ENCODE results near the gene SLC7A5. TPM values are rescaled to one million over a fixed set of nuclear protein-coding genes. Genes with fewer than 3 reads are reported as not detected.

Gene SLC7A5
- total RNA-seq, 4 donors from 2014 or later = 1.5 to 31.8 (median 5.4) TPM

DNA sequence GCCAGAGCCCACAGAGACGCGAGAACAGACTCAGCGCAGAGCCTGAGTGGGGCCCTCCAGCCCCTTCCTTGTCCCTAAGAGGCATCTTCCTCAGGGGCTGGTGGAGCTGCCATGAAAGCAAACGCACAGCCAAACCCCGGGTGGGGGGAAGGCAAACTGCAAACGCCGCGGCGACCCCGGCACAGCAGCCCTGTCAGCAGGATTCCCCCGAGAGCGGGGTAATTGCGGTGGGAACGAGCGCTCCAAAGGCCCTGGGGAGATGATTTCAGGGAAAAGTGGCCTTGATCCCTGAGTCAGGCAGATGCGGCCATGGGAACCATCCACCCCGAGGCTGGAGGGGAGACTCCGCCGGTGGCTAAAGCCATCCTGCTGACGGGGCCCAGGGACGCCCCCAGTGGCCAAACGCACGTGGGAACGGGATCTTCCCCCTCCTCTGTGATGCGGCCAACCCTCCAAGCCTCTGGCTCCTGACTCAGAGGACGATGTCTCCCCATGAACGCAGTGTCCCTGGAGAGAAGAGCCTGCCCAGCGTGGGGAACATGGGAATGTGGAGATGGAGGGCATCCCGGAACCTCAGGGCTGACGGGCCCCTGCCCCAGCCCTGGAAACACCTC is 25.1 kb downstream of the SLC7A5 start:
- TF ChIP-seq, protein P1, sequence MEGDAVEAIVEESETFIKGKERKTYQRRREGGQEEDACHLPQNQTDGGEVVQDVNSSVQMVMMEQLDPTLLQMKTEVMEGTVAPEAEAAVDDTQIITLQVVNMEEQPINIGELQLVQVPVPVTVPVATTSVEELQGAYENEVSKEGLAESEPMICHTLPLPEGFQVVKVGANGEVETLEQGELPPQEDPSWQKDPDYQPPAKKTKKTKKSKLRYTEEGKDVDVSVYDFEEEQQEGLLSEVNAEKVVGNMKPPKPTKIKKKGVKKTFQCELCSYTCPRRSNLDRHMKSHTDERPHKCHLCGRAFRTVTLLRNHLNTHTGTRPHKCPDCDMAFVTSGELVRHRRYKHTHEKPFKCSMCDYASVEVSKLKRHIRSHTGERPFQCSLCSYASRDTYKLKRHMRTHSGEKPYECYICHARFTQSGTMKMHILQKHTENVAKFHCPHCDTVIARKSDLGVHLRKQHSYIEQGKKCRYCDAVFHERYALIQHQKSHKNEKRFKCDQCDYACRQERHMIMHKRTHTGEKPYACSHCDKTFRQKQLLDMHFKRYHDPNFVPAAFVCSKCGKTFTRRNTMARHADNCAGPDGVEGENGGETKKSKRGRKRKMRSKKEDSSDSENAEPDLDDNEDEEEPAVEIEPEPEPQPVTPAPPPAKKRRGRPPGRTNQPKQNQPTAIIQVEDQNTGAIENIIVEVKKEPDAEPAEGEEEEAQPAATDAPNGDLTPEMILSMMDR (IDR thresholded peaks at IDR 0.05) = no peak
- DNase-seq (ENCODE audit: low spot score) (no peak), ATAC-seq (ENCODE audit: low FRiP score) (no peak)

DNA sequence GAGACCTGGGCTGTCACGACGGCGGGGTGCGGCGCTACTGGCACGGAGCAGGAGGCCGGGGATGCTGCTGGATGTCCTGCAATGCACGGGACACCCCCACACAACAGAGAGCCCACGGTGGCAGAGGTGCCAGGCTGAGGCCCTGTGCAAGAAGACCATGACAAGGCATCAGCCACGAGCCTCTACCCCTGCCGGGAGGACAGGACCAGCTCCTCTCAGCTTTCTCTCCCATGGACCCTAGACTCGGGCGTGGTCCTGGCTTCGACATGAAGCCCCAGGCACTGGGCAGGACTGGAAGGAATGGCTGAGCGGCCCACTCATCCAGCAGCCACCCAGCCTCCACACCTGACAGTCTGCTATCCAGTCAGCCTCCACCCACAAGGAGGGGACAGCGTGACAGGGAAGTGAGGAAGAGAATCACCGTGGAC is 25.6 kb downstream of the SLC7A5 start:
- ATAC-seq (ENCODE audit: low FRiP score) (no peak), DNase-seq (ENCODE audit: low spot score) (no peak)
- TF ChIP-seq, protein P1 (IDR thresholded peaks at IDR 0.05) = no peak

DNA sequence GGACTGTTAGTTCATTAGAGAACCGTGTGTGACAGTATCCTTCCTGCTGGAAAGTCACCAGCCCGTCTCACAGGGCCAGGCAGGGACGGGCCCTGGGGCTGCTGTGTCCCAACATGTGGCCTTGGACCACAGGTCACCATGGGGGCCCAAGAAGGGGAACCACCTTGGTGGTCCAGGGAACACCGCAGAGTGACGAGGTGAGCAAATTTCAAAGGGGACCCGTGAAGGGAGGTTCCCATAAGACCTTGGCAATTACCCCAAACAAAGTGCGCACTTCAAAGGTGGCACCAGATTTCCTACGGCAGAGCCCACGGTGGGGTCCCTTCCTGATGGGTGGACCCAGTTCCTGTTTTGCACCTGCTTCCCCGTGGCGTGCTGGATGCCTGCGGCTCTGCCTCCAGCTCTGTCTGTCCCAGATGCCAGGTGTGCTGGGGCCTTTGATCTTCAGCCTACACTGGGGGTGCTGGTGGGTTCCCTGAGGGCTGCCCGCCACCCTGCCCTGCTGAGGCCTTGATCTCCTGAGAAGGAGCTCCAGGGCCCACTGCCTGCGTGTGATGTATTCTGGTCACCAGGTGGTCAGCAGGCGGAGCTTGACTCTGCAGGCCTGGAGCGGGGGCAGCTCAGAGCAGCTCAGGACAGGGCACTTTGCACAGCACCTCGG is 27.0 kb downstream of the SLC7A5 start:
- no peak for DNase-seq (ENCODE audit: low spot score)
- no peak for ATAC-seq (ENCODE audit: low FRiP score)

DNA sequence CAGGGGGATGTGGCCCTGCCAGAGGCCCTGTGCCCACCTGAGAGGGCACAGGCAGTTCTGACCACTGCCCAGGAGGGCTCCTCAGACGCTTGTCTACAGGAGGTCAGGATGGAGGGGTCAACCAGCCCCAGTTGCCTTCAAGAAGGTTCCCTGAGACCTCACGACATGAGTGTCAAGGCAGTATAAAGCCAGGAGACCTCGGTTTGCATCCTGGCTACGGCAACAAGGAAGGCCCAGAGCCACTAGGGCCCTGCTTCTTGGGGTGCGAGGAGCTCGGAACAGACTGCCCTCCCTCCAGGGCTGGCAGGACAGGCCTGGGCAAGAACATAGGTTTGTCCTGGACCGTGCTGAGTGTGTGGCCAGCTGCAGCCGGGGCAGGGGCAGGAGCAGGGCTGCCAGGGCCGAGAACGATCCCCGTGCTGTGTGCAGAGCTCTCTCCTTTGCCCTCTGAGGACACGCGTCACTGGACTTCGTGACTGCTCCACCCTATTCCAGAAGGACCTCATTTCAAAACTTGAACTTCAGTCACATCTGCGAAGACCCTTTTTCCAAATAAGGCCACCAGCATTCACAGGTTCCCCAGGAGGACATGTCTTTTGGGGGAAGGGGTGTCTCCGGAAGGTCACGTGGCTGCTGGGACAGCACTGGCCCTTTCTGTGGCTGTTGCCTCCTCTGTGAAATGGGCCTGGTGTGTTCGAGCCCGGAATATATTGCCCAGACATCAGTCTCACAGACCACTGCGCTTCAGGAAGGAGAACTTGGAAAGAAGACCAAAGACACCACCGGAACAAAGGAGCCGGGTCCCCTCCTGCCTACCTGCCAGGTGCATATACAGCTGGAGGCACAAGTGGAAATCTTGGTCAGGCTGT is 27.7 kb downstream of the SLC7A5 start:
- ATAC-seq (ENCODE audit: low FRiP score) (no peak), DNase-seq (ENCODE audit: low spot score) (no peak)
- TF ChIP-seq, protein P1 (IDR thresholded peaks at IDR 0.05) = no peak

More for the DNA sequence above, 27.0 kb downstream of the SLC7A5 start:
- TF ChIP-seq, protein P1 (IDR thresholded peaks at IDR 0.05) = no peak

DNA sequence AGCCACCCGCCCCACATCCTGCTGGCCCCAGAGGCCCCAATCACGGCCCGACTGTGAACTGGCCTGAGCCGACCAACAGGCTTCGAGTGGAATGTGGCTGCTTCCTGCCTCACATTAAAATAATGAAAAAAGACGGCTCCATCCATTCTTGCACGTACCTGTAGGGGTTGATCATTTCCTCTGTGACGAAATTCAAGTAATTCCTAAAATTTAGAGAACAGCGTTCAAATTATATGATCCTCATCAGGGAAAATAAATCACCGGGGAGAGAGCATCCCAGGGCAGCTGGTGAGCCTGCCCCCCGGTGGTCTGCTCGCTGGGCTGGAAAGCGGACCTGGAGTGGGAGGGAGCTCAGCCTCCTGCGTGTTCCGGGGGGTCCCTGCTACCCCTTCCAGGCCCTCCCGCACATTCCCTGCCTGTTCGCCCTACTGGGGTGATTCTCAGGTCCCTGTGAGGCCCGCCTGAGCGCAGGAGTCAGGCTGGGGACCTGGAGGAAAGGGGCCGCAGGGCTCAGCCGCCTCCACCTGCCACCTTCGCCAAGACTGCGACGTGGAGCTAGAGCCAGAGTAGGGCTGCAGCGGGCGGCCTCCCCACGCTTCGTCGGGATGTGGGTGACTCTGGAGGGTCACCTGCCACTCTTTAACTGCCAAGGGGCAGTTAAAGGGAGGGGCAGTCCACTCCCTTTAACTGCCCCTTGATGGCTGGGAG is 28.9 kb downstream of the SLC7A5 start:
- DNase-seq (ENCODE audit: low spot score) (no peak), ATAC-seq (ENCODE audit: low FRiP score) (no peak)
- TF ChIP-seq, protein P1 (IDR thresholded peaks at IDR 0.05) = no peak

DNA sequence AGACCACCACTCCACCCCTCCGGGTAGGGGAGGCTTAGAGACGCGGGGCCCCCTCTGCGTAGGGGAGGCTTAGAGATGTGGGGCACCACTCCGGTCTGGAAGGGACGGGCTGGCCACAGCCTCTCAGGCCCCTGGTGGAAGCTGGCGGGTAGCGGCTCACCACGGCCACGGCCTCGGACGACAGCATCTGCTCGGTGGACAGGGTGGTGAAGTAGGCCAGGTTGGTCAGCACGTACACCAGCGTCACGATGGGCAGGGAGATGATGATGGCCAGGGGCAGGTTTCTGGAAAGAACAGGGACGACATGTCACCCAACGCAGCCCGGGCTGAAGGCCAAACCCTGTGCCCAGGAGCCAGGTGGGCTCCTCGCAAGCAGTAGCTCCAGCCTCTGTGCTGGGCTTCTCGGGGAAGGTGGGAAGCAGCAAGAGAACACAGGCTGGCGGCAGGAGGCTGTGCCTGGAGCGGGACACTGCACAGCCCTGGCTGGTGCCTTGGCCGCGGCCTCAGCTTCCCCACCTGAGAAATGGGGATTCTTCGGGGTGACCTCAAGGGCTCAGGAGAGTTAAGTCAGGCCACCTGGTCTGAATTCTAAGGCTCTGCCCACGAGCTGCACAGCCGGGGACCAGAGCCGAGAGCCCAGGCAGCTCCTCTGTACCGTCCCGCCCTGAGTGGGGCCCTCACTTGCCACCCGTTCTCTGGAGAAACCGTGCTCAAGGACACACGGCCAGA is 29.6 kb downstream of the SLC7A5 start:
- DNase-seq (ENCODE audit: low spot score) (no peak), ATAC-seq (ENCODE audit: low FRiP score) (no peak)
- TF ChIP-seq, protein P1 (IDR thresholded peaks at IDR 0.05) = no peak

All from omental fat pad (tissue), 4 donors.